PFSK-1 (cell line): Measurements from ENCODE around the gene ADGRL3.

Experiments used
- POLR2AphosphoS5 ChIP-seq: IDR thresholded peaks from 2 replicates; pipeline ENCODE4 v1.6.1; 2012; ENCODE audit warnings: low read depth, mild to moderate bottlenecking, control low read depth, low read length, moderate library complexity
- SIN3A ChIP-seq: IDR thresholded peaks from 2 replicates; pipeline ENCODE4 v1.6.1; 2012; ENCODE audit warnings: mild to moderate bottlenecking, low read length, moderate library complexity, borderline replicate concordance; ENCODE audit not compliant: insufficient read depth
- TAF1 ChIP-seq: IDR thresholded peaks from 2 replicates; pipeline ENCODE4 v1.6.1; 2012; ENCODE audit warnings: low read length, control low read depth, borderline replicate concordance; ENCODE audit not compliant: insufficient read depth
- TF ChIP-seq, protein P1 (sequence below), 2 experiments: IDR thresholded peaks; 2 replicates each; pipeline versions ENCODE4 v1.6.1 to v1.8.0; 2011 to 2012; ENCODE audit warnings: low read depth in 2 of 2, low read length in 2 of 2, control low read depth in 1 of 2, inconsistent platforms in 1 of 2, mild to moderate bottlenecking in 1 of 2, moderate library complexity in 1 of 2; ENCODE audit not compliant: insufficient read depth in 1 of 2

DNA sequence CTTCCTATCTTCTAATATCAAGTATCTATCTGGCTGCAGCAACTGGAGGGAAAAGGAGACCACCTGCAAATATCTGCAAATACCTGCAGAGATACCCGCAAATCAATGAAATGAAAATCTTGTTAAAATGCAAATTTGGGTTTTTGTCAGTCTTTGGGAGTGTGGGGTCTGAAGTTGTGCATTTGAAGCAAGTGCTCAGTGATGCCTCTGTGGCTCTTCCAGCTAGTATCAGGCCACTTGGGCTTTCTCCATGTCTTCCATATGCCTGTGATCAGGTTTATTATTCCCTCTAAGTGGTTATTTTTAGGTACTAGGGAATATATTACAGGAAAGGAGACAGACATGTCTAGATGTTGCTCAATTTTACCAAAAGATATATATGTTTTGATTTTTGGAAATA lies 880.3 kb downstream of the ADGRL3 start:
- TF ChIP-seq, protein P1, sequence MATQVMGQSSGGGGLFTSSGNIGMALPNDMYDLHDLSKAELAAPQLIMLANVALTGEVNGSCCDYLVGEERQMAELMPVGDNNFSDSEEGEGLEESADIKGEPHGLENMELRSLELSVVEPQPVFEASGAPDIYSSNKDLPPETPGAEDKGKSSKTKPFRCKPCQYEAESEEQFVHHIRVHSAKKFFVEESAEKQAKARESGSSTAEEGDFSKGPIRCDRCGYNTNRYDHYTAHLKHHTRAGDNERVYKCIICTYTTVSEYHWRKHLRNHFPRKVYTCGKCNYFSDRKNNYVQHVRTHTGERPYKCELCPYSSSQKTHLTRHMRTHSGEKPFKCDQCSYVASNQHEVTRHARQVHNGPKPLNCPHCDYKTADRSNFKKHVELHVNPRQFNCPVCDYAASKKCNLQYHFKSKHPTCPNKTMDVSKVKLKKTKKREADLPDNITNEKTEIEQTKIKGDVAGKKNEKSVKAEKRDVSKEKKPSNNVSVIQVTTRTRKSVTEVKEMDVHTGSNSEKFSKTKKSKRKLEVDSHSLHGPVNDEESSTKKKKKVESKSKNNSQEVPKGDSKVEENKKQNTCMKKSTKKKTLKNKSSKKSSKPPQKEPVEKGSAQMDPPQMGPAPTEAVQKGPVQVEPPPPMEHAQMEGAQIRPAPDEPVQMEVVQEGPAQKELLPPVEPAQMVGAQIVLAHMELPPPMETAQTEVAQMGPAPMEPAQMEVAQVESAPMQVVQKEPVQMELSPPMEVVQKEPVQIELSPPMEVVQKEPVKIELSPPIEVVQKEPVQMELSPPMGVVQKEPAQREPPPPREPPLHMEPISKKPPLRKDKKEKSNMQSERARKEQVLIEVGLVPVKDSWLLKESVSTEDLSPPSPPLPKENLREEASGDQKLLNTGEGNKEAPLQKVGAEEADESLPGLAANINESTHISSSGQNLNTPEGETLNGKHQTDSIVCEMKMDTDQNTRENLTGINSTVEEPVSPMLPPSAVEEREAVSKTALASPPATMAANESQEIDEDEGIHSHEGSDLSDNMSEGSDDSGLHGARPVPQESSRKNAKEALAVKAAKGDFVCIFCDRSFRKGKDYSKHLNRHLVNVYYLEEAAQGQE (IDR thresholded peaks at IDR 0.05; ENCODE audit: insufficient read depth in 1 of 2, low read depth in 2 of 2, low read length in 2 of 2): no peak
- TF ChIP-seq POLR2AphosphoS5: no peak
- TF ChIP-seq SIN3A: no peak
- TF ChIP-seq TAF1: no peak
